Heart right ventricle (tissue), 16 donors: ENCODE measurements around the gene COL4A3. TPM values are rescaled to one million over a fixed set of nuclear protein-coding genes. Genes with fewer than 3 reads are reported as not detected.

Experiments used
- ATAC-seq, 8 donors: fragments of 200-7000 bp; cut with Tn5 transposase; one replicate each; pipeline ENCODE4 v1.9.1; 2020; ENCODE audit warnings: mild to moderate bottlenecking in 8 of 8, moderate library complexity in 8 of 8, moderate number of reproducible peaks in 1 of 8
- DNase-seq, 2 donors: peaks; one replicate each; pipeline ENCODE4 v3.0.0-alpha.2; 2020
- H3K27ac ChIP-seq, 10 donors: fragments of 200-600 bp; sonication (generic) in 2 of 10; one replicate each; pipeline versions ENCODE4 v1.5.0 to v1.8.0; 2020 to 2022; ENCODE audit warnings: mild to moderate bottlenecking in 3 of 10
- H3K27me3 ChIP-seq, 7 donors: fragments of 200-600 bp; one replicate each; pipeline ENCODE4 v1.8.0; 2021 to 2022; ENCODE audit warnings: mild to moderate bottlenecking in 2 of 7
- H3K36me3 ChIP-seq, 9 donors: fragments of 200-600 bp; sonication (generic) in 1 of 9; one replicate each; pipeline versions ENCODE4 v1.5.0 to v1.8.0; 2020 to 2022; ENCODE audit warnings: mild to moderate bottlenecking in 2 of 9
- H3K4me1 ChIP-seq, 9 donors: fragments of 200-600 bp; sonication (generic) in 1 of 9; one replicate each; pipeline versions ENCODE4 v1.5.0 to v1.8.0; 2020 to 2022; ENCODE audit warnings: mild to moderate bottlenecking in 4 of 9
- H3K4me3 ChIP-seq, 10 donors: fragments of 200-600 bp; sonication (generic) in 2 of 10; one replicate each; pipeline versions ENCODE4 v1.5.0 to v1.8.0; 2020 to 2022; ENCODE audit warnings: mild to moderate bottlenecking in 7 of 10, moderate library complexity in 2 of 10
- H3K9me3 ChIP-seq, 11 donors: fragments of 200-600 bp in 10 of 11; sonication (generic) in 2 of 11; one replicate each; pipeline versions ENCODE4 v1.5.0 to v1.8.0; 2013 to 2022; ENCODE audit warnings: mild to moderate bottlenecking in 2 of 11, control low read depth in 1 of 11, moderate library complexity in 1 of 11
- WGBS, 2 donors: extraction: QIAGEN DNeasy Blood & Tissue Kit; methylation state at CpG; one replicate each; pipeline ENCODE4 v1.1.7; 2013; ENCODE audit warnings: inconsistent platforms in 1 of 2; 5-methylcytosine and 5-hydroxymethylcytosine counted together
- intact Hi-C, 10 donors: fragments of 100-400 bp; cut with DNase I; formaldehyde crosslinking; loops; one replicate each; pipeline versions ENCODE4 v1.11.1 to v1.14.2; 2022
- polyA plus RNA-seq, 2 donors: library from polyadenylated mRNA; stranded (reverse); fragments of 200-250 nt; gene quantifications; one replicate each; pipeline ENCODE4 v1.2.3, GENCODE V29; 2013
- total RNA-seq, 10 donors: library from RNA; stranded (reverse); fragmentation: NEBNext Ultra II Directional in 3 of 10; extraction: Animal tissue kit (Norgen Biotek cat#: 25700) in 3 of 10; gene quantifications; one replicate each; pipeline versions ENCODE4 v1.2.1 to v1.2.4, GENCODE V29; 2021 to 2023
- TF ChIP-seq, protein P1 (sequence below), 9 donors: fragments of 200-600 bp; sonication (generic) in 2 of 9; IDR thresholded peaks; one replicate each; pipeline versions ENCODE4 v1.5.0 to v1.8.0; 2021 to 2022; ENCODE audit warnings: antibody characterized with exemption in 9 of 9, mild to moderate bottlenecking in 5 of 9, moderate library complexity in 1 of 9
- donor health status: Arrhythmogenic right ventricular cardiomyopathy.
- donor health status: ischemic (EF 13 %, LVEDD 7.1; RV severe dilation, severe dysfunction).
- donor health status: healthy with polysubstance abuse.
- donor health status: DM: no; HTN: yes; CAD: no.
- donor health status: DM: no; HTN: no; CAD: no.
- donor health status: ischemic (EF 25% LVEDD 6.9; RV normal size, moderate dysfunction).
- donor health status: ischemic (EF 25% LVEDD 5.7; RV mildly dilated, moderate dysfunction).
- donor health status: healthy.
- donor health status: DM: yes; HTN: yes; CAD: no.
- donor health status: Ischemic cardiomyopathy.
- donor health status: ischemic (EF 35%, LVEDD 5.7; RV mildly dilated, moderate dysfunction).
- donor health status: nonischemic (EF 11% LVEDD 7.7; RV severe dilation, severe dysfunction).
- donor health status: DM: yes; HTN: yes; CAD: no.
- donor health status: PGD.
- donor health status: ischemic (EF 29% LVEDD 5.4; RV normal size, mild dysfunction).
- donor health status: nonischemic (EF 23%, LVEDD 6.1; RV moderate dilation, normal function).

Gene COL4A3
- total and polyA plus RNA-seq, 12 donors = 0.91 to 6.2 (median 2.3) TPM

- DNase-seq (no peak), ATAC-seq (no peak)
- no peaks in the 10 kb centered on the region for H3K27me3 ChIP-seq
- H3K27ac ChIP-seq = no peak overlapping the region
- peaks cover 0 to 3% (median 0%) of the 10 kb centered on the region in 11 donors for H3K9me3 ChIP-seq
- H3K36me3 ChIP-seq = peaks cover 0 to 48% (median 0%) of the 10 kb centered on the region in 9 donors
- TF ChIP-seq, protein P1, sequence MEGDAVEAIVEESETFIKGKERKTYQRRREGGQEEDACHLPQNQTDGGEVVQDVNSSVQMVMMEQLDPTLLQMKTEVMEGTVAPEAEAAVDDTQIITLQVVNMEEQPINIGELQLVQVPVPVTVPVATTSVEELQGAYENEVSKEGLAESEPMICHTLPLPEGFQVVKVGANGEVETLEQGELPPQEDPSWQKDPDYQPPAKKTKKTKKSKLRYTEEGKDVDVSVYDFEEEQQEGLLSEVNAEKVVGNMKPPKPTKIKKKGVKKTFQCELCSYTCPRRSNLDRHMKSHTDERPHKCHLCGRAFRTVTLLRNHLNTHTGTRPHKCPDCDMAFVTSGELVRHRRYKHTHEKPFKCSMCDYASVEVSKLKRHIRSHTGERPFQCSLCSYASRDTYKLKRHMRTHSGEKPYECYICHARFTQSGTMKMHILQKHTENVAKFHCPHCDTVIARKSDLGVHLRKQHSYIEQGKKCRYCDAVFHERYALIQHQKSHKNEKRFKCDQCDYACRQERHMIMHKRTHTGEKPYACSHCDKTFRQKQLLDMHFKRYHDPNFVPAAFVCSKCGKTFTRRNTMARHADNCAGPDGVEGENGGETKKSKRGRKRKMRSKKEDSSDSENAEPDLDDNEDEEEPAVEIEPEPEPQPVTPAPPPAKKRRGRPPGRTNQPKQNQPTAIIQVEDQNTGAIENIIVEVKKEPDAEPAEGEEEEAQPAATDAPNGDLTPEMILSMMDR (IDR thresholded peaks at IDR 0.05) = no peak
- no peak overlapping the region for H3K4me3 ChIP-seq
- intact Hi-C loops = no loop called here
- H3K4me1 ChIP-seq = no peaks in the 10 kb centered on the region
Observed at GRCh38 chr2:227256605-227257004, 92.2 kb downstream of the COL4A3 start.

DNA sequence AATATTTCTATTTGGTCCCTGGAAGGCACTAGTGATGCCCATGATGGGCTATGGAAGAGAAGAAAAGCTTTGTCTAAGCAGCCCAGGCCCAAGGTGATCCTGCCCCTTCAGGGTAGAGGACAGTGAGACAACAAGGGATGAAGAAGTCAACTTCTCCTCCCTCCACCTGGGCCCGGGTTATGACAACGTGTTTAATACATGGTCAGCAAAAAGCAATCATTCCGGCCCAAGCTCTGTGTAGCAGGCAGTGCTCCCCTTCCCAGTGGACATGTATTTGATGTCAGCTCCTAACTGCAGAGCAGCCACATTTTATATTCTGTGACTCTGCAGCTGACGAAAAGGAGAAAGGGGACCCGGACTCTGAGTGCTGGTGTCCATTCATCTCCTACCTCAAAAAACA is 93.4 kb downstream of the COL4A3 start:
- ATAC-seq = no peak

GRCh38 chr2:227260041-227260440 is 95.6 kb downstream of the COL4A3 start:
- peaks cover 0 to 53% (median 0%) of the 10 kb centered on the region in 9 donors for H3K36me3 ChIP-seq
- H3K4me3 ChIP-seq = no peak overlapping the region
- H3K27ac ChIP-seq = no peak overlapping the region
- ATAC-seq (no peak), DNase-seq (no peak)
- peaks cover 0 to 3% (median 0%) of the 10 kb centered on the region in 11 donors for H3K9me3 ChIP-seq
- H3K4me1 ChIP-seq = no peaks in the 10 kb centered on the region
- H3K27me3 ChIP-seq = no peaks in the 10 kb centered on the region
- 89 to 94% methylated on average over 5 of the region's 5 CpGs for WGBS, 2 donors
- TF ChIP-seq, protein P1 (IDR thresholded peaks at IDR 0.05) = no peak
- intact Hi-C loops = no loop called here

More for the DNA sequence above, 93.4 kb downstream of the COL4A3 start:
- 91 to 94% methylated on average over 5 of the region's 5 CpGs for WGBS, 2 donors
- Histone ChIP-seq H3K36me3 (peaks cover 0 to 48% (median 0%) of the 10 kb centered on the region in 9 donors), H3K9me3 (peaks cover 0 to 3% (median 0%) of the 10 kb centered on the region in 11 donors), H3K4me3 (no peak overlapping the region), H3K27ac (no peak overlapping the region), H3K27me3 (no peaks in the 10 kb centered on the region), H3K4me1 (no peaks in the 10 kb centered on the region)
- TF ChIP-seq, protein P1 (IDR thresholded peaks at IDR 0.05) = no peak
- intact Hi-C loops = no loop called here
- no peak for DNase-seq

DNA sequence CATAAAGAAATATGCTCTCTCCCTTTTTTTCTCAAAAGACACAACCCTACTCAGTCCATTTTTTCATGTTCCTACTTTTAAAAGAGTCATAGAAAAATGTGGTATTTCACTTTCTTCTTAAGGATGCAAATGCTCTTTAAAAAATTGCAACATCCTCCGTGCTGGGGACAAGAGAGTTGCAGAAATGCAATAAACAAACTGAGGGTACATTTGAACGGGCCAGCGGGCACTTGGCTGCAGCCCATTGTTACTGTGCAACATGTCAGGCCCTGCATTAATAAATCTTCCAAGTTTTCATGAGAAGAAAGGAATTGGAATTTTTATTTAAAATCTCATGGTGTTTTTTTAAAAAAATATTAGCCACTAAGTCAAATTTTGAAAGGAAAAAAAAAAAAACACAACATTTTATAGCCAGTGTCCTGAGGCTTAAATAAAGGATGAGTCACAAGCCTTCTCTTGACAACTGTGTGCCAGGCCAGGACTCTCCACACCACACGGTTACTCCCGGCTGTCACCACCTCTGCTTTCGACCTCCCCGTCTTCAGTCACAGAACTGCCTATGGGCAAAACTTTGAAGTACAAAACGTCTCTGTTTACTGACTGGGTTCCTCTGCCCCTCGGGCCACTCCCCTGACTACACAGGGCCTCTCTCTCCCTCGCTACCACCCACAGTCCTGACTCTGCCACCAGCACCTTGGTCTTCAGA is 103.1 kb downstream of the COL4A3 start:
- intact Hi-C loops = loop anchor here in 1 of 10 donors (5.0 kb wide), 1 partner anchor 230 kb away; no protein-coding TSS in a partner anchor
- H3K27me3 ChIP-seq = no peaks in the 10 kb centered on the region
- H3K9me3 ChIP-seq = no peaks in the 10 kb centered on the region
- DNase-seq (peak in 1 of 2 donors; percentile 5), ATAC-seq (peak in 6 of 8 donors; percentile 46 to 94 (median 71))
- WGBS, 2 donors = 63 to 66% methylated on average over 10 of the region's 10 CpGs
- TF ChIP-seq, protein P1 (IDR thresholded peaks at IDR 0.05) = no peak
- peaks cover 0 to 35% (median 0%) of the 10 kb centered on the region in 9 donors for H3K36me3 ChIP-seq
- no peak overlapping the region for H3K27ac ChIP-seq
- H3K4me1 ChIP-seq = peaks cover 0 to 3% (median 0%) of the 10 kb centered on the region in 9 donors
- H3K4me3 ChIP-seq = no peak overlapping the region
